Measurements from ENCODE around the gene CAV1. TPM values are rescaled to one million over a fixed set of nuclear protein-coding genes. Genes with fewer than 3 reads are reported as not detected.

The CAV1 gene
- total RNA-seq, 4 donors from 2014 or later = 52.2 to 73.8 (median 62.2) TPM

DNA sequence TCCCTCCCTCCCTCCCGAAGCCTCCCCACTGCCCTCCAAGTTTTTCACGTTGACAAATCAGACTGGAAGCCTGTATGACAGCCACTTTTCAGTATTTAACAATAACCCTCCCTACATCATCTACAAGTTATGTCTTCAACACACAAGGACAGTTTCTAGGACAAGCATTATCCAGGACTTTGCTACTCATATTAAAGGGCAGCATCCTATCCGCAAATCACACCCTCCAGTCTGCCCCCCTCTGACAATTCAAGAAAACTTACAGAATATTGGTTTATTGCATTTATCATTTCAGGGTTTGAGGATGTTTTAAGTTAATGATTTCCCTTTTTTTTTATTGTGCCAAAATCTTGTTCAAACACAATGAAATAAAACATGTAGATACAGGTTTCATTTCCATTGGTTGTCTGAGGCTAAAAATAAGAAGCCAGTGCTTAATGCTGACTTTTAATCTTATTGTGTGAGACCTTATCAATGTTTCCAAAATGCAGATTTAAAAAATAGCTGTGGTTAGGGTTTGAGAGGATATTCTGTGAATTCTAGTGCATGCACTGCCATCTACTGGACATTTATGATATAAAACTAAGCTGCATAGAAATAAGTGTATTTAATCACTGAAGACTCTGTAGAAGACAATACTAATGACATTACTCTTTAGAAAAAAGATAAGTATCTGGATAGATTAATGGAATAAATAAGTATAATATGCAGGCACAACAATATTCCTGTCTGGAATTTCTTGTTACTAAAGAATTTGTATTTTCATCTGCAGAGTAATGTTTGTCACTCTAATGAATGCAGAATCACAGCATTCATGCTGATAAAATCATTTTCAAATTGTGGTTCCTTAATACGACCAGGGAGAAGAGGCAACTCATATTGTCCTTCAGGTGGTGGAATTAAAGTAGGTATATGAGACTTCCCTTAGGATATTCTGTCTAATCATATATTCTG lies 64.1 kb downstream of the CAV1 start:
- no peak for DNase-seq
- Histone ChIP-seq H3K27me3 (no peaks in the 10 kb centered on the region), H3K4me1 (peaks cover 13 to 42% (median 22%) of the 10 kb centered on the region in 4 donors), H3K27ac (peak overlapping the region in 2 of 4 donors; percentile 8 to 23), H3K36me3 (no peaks in the 10 kb centered on the region), H3K4me3 (no peak overlapping the region), H3K9me3 (no peaks in the 10 kb centered on the region)
- intact Hi-C loops (cut with DNase I; ENCODE audit: low total_unique reads) = loop anchor here (2.0 to 10.0 kb wide), 3 partner anchors 64 to 414 kb away; partner anchors contain the start of gene CAV1
- in situ Hi-C loops (cut with MboI; ENCODE audit: low pct_ligation_motif_present in 1 of 4, low pct_unique_long_range_greater_than_20kb in 1 of 4, low sequenced_read_pairs in 3 of 4) = loop anchor here in 1 of 4 donors (25.0 kb wide), 1 partner anchor 327 kb away; no protein-coding TSS in a partner anchor
- WGBS, 2 donors (ENCODE audit: low coverage in 1 of 2) = 9 to 16% methylated on average over 2 to 4 of the region's 4 CpGs
- TF ChIP-seq POLR2A (IDR thresholded peaks at IDR 0.05) (no peak), POLR2AphosphoS5 (IDR thresholded peaks at IDR 0.05) (no peak), EP300 (IDR thresholded peaks at IDR 0.05; ENCODE audit: low read depth) (no peak)
- TF ChIP-seq, protein P1, sequence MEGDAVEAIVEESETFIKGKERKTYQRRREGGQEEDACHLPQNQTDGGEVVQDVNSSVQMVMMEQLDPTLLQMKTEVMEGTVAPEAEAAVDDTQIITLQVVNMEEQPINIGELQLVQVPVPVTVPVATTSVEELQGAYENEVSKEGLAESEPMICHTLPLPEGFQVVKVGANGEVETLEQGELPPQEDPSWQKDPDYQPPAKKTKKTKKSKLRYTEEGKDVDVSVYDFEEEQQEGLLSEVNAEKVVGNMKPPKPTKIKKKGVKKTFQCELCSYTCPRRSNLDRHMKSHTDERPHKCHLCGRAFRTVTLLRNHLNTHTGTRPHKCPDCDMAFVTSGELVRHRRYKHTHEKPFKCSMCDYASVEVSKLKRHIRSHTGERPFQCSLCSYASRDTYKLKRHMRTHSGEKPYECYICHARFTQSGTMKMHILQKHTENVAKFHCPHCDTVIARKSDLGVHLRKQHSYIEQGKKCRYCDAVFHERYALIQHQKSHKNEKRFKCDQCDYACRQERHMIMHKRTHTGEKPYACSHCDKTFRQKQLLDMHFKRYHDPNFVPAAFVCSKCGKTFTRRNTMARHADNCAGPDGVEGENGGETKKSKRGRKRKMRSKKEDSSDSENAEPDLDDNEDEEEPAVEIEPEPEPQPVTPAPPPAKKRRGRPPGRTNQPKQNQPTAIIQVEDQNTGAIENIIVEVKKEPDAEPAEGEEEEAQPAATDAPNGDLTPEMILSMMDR (IDR thresholded peaks at IDR 0.05) = peak; percentile 69 to 81 (median 74)

DNA sequence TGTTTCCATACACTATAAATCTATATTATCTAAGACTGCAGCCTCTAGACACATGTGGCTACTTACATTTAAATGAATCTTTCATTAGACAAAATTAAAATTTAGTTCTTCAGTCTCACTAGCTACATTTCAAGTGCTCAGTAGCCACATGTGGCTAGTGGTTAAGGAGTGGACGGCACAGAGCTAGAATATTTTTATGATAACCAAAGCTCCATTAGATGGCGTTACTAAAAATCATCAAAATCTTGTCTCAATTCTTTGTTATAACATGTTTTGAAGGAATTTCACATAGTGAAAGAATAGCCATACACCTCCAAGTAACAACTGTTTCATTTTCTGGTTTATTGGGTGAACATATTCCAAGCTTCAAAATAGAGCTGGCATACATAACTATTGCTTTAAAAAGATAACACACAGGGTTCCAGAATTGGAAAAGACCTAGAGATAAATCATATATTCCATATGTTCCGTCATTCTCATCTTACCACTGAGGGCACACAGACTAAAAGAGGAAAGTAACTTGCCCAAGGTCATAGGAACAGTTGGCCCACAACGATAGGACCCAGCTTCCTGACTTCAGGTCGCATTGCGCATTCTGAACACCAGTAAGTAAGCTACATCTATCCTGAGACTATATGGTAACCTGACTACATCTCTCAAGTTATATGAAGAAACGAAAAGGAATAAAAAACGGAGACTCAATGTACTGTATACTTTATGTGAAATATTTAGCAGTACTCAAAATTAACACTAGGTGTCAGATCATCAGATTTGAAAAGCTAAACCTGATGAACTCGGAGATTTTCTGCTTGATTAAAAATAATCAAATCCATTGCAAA lies 66.6 kb downstream of the CAV1 start:
- TF ChIP-seq POLR2AphosphoS5 (IDR thresholded peaks at IDR 0.05) = no peak
- TF ChIP-seq, protein P1 (IDR thresholded peaks at IDR 0.05) = peak; percentile 56 to 77 (median 68)
- TF ChIP-seq POLR2A (IDR thresholded peaks at IDR 0.05) = no peak
- no peaks in the 10 kb centered on the region for H3K27me3 ChIP-seq
- WGBS, 2 donors (ENCODE audit: low coverage in 1 of 2) = 36 to 40% methylated on average over 9 of the region's 9 CpGs
- intact Hi-C loops (cut with DNase I; ENCODE audit: low total_unique reads) (loop anchor here (1.0 kb wide), 1 partner anchor 218 kb away; no protein-coding TSS in a partner anchor), in situ Hi-C loops (cut with MboI; ENCODE audit: low pct_ligation_motif_present in 1 of 4, low pct_unique_long_range_greater_than_20kb in 1 of 4, low sequenced_read_pairs in 3 of 4) (loop anchor here (5.0 to 25.0 kb wide), 6 partner anchors 213 to 417 kb away; no protein-coding TSS in a partner anchor)
- H3K4me3 ChIP-seq = no peak overlapping the region
- no peaks in the 10 kb centered on the region for H3K9me3 ChIP-seq
- H3K27ac ChIP-seq = no peak overlapping the region
- no peak for DNase-seq
- no peaks in the 10 kb centered on the region for H3K36me3 ChIP-seq
- peaks cover 13 to 45% (median 20%) of the 10 kb centered on the region in 4 donors for H3K4me1 ChIP-seq

DNA sequence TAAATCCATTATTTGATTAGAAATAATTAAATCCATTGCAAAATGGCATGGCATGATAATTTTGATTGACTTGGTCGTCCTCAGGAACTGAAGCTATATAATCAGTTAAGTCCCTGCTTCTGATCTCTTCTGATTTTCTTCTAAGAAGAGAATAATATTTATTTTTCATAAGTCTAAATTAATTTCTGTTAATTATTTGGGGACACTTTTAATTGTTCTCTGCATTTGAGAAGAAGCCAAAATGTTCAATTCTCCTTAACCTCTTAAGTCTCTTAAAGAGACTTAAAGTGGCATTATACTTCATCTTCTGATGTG lies 67.2 kb downstream of the CAV1 start:
- H3K4me3 ChIP-seq = peak overlapping the region in 1 of 4 donors; percentile 19
- TF ChIP-seq POLR2A (IDR thresholded peaks at IDR 0.05) = no peak
- TF ChIP-seq, protein P1 (IDR thresholded peaks at IDR 0.05) = peak in 1 of 5 experiments; percentile 16
- in situ Hi-C loops (cut with MboI; ENCODE audit: low pct_ligation_motif_present in 1 of 4, low pct_unique_long_range_greater_than_20kb in 1 of 4, low sequenced_read_pairs in 3 of 4) = loop anchor here (5.0 to 25.0 kb wide), 6 partner anchors 213 to 417 kb away; no protein-coding TSS in a partner anchor

More for the DNA sequence above, 67.2 kb downstream of the CAV1 start:
- Histone ChIP-seq H3K36me3 (no peaks in the 10 kb centered on the region), H3K27ac (peak overlapping the region; percentile 31 to 66 (median 58)), H3K27me3 (no peaks in the 10 kb centered on the region), H3K9me3 (no peaks in the 10 kb centered on the region), H3K4me1 (peaks cover 13 to 45% (median 20%) of the 10 kb centered on the region in 4 donors)
- no peak for DNase-seq
- WGBS, 2 donors (ENCODE audit: low coverage in 1 of 2) = 7 to 9% methylated on average over 1 of the region's 1 CpG
- intact Hi-C loops (cut with DNase I; ENCODE audit: low total_unique reads) = loop anchor here (1.0 kb wide), 1 partner anchor 217 kb away; no protein-coding TSS in a partner anchor
